GM18858 (cell line): Measurements from ENCODE around the gene FGF9.

Source experiments
- ATAC-seq: cut with Tn5 transposase; IDR thresholded peaks from one replicate; pipeline ENCODE4 v1.9.1; 2021; ENCODE audit not compliant: unreplicated experiment

Gene FGF9

DNA sequence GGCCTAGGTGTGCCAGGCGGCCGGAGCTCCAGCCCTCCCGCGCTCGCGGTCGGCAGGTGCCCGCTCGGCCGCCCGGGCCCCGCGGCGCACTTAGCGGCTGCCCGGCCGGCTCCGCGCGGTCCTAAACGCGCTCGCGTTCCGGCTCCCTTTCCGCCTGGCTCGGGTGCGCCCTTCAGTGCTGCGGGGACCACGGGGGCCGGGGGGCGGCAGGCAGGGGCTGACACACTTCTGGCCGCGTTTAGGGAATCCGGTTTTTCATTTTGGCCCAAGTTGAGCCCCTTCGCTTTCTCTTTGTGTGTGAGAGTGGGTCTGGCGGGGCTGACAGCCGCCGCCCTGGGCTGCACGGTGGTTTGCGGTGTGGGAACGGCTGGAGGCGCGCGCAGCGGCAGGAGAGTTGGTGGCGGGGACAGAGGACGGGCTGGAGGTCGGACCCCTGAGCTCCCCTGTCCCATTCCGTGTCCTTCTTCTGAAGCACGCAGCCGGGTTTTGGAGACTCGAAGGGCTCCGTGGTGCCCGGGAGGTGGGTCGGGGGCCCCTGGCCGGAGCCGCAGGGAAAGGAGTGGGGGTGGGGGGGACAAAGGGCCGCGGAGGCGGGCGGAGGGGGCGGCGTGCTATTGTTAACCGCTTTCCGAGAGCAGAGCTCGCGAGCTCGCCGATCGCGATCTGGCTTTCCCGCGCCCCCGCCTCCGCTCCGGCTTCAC lies 3.1 kb downstream of the FGF9 start:
- peak; percentile 31 for ATAC-seq

DNA sequence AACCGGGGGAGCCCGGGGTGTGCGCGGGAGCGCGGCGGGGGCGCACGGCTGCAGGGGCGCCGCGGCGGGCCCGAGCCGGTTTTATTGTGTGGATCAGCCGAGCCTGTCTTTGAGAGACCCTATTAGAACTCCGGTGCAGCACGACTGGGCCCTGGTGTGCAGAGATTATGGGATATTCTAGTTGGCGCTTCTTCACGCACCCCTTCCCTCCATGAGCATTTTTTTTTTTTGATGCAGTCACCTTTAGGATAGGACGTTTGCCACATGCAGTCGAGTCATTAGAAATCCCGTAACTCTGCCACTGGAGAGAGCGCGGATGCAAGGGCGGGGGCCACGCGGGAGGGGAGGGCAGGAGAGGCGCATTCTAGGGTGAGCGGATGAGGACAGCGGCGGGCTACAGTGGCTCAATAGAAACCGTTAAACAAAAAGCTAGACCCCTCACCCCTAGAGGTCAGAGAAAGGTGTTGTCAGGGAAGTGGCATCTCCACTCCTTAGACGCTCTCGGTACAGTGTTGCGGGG lies 3.7 kb downstream of the FGF9 start:
- ATAC-seq, result no peak

DNA sequence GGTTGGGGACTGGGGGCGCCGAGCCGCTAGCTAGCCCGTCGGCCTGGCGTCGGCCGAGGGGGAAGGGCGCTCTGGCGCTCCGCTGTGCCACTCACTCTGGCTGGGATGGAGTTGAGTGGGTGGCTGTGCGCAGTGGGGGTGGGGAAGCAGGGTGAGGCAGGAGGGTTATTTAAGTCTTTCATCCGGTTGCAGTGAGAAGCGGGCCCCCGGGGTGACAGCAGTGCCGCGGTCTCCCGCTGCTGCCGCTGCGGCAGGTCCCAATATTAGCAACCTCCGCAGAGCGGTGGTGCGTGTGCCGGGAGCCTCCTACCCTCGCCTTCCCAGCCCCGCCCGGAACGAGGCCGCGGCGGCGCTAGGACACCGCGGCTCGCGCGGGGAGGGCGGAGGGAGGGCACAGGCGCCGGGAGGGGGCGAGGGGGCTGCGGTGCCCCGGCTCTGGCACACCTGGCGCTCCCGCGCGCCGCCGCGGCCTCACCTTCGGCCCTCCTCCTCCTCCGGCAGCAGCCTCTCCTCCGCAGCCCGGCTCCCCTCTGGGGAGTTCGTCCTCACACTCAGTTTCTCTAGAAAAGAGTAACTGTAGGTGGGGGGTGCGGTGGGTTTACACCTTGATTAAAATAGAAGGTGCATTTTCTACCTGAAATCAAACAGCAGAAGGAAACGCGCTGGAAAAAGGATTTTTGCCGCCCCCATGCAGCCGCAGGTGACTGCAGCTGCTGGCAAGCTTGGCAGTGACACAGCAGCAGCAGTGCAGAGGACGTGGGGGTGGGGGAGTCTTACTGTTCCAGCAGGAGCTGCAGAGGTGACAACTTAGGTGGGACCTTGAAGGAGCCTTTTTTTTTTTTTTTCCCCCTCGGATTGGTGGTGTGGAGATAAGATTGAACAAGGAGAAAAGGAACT lies 4.5 kb downstream of the FGF9 start:
- no peak for ATAC-seq

DNA sequence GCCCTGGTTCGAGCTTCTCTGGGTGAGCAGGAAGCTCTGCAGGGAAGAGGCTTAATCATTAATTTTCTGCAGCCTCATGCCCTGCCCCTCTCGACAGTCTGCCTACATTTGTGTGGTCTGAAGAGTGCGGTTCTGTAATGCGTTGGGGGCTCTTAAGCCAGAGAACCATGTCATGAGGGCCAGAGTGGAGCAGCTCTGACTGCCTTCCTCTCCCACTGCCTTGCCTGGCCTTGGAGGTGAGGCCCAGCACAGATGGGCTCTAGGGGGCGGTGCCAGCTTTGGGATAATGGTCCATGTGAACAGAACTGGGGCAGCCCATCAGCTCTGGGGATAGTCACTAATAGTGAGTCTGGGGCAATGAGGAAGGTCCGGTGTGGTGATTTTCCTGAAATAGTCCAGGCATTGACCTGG lies 5.7 kb downstream of the FGF9 start:
- no peak for ATAC-seq

DNA sequence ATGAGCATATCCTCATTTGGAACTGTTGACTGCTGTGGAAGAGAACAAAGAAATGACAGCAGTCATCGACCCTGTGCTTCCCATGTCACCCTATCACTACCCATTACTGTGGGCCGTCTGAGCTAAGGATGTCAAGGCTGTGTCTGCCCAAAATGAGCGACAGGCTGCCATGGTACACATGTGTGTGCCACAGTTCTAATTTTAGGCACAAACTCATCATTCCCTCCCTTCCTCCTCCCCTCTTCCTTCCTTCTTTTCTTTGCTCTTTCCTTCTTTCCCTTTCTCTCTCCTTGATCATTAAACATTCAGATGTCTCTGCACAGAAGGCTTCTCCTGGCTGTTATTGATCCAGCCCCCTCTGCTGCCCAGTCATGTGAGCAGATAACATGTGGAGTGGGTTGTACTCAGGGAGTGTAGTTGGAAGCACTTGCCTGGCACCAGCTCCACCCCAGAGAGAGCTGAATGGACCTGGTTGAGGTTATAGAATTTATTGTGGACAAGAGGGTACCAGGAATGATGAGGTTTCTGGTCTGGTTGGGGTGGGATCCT lies 6.3 kb downstream of the FGF9 start:
- no peak for ATAC-seq

DNA sequence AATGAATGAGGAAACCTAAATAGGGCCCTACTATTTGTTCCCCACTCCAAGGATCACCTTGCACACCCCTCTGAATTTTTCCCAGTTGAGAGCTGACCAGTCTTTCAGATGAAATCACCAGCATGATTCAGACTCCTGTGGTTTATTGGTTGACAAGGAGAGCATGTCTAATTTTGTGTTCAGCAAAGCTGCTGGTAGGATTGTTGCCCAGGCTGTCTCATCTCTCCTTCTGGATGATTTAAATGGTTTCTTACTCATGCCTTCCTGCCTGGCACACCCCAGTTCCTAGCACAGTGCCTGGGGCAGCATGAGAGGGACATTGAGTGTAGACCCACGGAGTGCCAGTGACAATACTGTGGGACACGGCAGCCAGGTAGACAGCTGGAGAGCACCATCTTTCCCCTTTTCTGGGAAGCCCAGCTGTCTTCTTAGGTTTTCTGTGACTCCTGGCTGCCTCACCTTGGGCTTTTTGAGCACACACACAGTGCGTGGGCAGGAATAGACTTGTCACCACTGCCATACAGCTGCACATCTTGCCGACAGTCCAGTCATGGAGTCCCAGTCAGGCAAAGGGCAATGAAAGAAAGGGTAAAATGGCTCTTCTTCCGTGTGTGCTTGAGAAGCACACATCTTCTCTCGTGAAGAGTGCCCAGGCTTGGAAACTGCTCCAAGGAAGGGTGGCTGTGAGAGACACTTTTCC lies 12.3 kb downstream of the FGF9 start:
- no peak for ATAC-seq

DNA sequence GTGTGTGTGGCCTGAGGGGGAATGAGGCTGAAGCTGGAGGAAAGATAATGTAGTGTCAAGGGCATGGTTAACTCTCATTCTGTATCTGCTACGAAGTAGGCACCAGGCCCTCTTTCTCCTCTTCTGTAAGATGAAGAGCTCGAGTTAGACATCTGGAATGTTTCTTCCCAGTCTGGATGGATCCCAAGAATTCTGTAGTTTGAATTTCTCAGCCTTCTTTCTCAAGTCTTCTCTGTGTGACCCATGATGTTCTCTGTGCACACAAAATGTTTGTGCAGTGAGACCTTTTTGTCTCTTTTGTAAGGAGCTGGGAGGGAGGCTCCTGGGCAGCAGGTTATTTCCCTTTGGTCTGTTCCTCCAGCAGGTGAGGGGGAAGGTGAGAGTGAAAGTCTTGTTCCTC lies 13.7 kb downstream of the FGF9 start:
- no peak for ATAC-seq

DNA sequence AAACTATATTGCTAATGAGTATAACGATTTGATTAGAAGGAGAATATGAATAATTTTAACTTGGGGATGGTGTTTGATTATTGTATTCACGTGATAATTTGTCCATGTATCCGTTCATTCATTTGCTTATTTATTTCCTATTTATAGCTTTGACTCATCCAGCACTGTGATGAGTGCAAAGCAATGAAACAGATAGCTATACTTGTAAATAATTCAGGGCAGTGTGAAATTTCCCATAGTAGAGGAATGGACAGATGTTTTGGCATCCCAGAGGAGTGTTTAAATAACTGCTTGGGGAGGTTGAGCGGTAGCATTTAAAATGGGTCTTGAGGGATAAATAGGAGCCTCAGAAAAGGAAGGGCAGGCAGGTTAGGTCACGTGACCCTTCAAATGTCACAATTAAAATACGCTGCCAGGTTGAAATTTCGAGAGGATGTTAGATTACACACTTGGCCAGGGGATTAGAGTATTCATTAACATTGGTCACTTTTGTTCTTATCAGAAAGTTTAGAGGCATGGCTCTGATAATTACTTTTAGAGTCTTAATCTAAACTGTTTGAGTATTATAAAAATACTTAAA lies 14.7 kb downstream of the FGF9 start:
- ATAC-seq, result no peak

DNA sequence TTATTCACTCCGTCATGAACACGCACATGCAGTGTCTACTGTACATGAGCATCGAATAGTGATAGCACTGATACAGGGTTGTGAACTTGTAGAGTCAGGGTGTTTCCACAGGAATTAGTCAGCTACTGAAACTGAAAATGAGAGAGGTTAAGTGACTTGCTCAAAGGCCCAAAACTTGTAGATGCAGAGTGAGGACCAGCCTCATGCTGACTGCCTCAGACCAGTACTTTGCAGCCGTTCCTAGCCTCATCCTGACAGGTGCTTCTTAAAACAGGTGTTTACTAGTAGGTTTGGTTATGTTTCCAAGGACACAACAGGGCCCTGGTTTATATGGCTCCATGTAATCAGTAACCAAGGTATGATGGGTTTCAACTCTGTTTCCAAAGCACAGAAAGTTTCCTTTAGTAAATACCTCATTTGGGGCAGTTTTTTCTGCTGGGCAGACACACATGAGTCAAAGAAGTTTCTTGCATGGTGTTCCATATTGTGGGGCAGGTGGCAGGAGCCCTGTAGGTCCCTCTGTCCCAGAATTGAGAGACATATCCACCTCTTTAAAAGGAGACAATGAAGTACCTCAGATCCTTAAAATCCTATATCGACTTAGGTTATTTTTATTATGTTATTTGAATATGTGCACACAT lies 16.0 kb downstream of the FGF9 start:
- peak; percentile 98 for ATAC-seq

DNA sequence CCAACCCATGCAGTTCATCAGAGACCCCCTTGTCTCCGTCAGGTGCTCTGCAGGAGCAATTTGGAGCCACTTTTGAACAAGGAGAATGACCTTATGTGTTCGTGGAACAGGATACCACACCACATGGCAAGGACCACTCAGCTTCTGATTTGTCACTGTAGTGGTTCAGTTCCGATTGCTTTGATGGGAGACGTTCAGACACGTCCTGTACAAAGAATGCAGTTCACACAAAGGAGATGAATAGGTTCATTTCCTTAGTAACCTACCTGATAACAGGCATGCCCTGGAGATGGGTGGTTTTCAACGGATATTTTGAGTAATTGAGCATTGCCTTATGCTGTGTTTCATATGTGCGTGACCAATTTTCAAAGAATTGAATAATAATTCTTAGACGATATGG lies 17.2 kb downstream of the FGF9 start:
- no peak for ATAC-seq

DNA sequence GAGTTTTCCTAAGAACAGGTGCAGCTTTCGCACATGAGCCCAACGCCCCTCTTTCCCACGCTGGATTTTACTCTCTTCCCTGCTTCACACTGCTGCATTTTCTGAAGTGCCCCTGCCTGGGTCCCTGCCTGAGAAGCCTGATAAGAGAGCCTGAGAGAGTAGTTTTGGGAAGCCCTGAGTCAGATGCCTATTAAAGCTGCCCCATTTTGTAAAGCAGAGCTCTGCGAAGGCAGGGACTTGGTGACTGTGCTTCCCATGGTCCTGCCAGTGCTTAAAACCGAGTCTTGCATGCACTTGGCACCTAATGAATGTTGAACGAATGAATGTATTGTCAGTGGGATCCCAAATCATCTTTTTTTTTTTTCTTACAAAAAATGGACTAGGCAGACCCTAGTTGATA lies 18.2 kb downstream of the FGF9 start:
- no peak for ATAC-seq

DNA sequence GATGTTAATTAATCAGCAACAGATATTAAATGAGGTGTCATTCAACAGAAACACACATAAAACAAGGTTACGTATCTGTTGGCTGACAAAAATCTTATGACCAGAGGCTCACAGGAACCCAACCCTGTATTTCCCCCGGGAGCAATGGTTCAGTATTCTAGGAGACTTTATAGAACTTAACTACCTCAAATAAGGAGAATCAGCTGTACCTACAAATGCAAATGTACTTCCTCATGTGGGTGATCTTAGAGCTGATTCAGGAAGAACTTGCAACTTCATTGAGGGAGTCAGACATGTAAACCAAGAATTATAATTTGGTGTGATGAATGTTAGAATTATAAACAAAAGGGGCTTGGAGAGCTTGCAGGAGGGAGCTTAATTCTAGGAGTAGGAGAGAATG lies 20.1 kb downstream of the FGF9 start:
- no peak for ATAC-seq

DNA sequence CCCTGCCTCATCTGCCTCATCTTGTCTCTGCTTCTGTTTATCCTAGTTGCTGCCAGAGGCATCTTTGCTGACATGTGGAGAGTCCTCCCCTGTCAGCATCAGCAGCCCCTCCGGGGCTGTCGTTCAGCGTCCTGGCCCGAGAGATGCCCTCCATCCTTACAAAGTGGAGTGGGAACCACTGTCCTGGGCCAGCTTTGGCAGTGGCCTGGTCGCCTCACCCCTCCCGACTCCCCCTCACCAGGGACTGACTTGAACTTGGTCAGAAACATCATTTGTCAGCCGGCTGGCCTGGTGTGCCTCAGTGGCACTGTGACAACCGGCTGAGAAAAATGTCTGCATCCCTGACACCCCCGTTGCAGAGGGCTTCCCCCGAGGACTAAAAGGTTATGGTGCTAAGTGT lies 20.6 kb downstream of the FGF9 start:
- no peak for ATAC-seq

DNA sequence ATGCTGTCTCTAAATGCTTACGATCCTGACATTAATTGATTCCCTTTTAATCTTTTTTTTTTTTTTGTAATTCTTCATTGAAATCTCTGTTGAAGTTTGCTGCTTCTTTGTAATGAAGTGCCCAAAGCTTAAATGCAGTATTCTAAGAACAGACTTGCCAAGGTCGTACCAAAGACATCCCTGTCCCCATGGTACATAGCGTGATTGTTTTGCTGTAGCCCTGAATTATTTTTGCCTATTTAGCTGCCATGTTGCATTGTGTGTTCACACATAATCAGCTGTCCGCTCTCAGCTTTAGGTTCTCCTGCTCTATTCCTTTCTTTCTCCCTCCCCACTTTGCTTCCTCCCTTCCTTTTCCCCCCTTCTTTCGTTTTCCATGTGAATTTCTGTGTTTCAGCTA lies 21.1 kb downstream of the FGF9 start:
- ATAC-seq, result no peak

DNA sequence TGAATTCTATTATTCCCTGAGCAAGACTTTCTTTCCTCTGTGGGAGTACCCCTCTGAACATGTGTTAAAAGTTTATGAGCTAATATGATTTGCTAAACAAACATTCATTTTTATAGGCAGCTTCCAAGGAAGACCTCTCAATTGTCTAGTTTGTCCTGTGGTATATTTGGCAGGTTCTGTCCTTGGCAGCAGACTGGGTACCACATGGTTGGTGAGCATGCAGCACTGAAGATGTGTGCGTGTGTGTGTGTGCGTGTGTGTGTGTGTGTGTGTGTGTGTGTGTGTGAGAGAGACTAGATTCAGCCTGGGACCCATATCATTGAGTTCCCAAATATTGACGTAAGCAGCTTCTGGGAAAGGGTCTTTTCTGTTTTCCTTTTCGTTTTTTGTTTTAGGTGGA lies 24.0 kb downstream of the FGF9 start:
- no peak for ATAC-seq

DNA sequence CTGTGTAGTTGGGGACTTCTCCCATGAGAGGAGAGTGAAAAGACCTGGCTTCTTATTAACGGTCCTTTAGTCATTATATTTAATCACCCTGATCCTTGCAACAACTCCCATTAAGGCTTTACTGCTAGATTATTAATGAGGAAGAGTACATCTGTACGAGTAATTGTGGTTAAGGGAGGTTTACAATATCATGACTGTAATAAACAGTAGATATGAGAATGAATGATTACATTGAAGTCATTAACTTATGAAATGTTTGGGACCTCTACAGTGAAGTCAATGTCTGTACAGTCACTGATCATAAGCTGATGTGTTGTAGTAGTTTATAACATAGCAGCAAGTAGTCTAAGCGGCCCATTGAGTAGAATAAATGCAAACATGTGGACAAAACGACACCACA lies 24.7 kb downstream of the FGF9 start:
- ATAC-seq, result no peak

DNA sequence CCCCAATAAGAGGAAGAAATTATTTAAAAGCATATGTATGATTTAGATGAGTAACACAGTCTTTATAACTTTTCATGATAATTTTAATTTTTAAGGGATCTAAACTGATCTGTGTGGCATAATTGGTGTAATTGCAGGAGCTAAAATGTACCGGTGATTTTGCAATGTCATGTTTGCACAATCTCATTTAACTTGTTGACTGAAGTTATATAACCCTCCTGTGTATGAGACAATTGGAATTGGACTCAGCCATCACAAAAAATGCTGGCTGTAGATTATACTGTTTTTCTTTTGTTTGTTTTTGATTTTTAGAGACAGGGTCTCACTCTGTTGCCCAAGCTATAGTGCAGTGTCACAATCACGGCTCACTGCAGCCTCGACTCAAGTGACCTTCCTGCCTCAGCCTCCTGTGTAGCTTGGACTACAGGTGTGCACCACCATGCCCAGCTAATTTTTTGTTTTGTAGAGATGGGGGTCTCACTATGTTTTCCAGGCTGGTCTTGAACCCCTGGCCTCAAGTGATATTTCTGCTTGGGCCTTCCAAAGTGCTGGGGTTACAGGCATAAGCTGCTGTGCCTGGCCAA lies 26.1 kb downstream of the FGF9 start:
- no peak for ATAC-seq

DNA sequence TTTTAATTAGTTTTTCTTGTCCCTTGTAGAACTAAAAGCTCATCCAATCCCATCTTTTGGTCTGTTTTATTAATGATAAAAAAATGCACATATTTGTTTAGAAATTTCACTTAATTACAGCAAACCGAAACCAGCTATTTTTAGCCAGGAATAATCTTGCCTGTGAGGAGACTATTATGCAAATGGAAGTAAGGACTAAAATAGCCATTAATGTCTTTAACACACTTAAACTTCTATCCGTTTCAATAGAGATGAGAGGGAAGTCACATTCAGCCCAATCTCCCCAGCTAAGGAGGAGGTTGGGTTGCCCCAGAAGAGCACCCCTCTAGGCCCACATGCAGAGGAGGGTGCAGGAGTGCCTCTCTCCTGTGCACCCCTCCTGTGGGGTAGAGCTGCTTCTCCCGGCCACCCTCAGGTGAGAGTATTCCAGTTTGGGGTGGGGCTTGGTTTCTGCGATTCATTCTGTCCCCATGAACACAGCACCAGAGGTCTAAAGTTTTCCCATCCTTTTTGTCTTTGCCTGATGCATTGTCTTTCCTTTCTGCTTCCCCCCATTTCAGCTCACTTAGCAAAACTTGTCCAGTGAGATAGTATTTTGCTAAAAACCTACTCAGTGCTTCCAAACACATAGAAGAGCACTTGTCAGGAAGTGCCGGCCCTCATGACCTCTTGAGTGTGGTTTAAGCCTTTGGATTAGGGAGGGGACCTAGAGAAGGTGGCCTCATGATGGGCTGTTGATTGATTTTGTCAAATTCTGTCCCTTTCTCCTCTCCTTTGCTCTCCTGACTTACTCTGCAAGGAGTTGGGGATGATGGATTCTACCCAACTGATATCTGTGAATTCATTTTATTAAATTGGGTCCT lies 28.2 kb downstream of the FGF9 start:
- ATAC-seq, result no peak

DNA sequence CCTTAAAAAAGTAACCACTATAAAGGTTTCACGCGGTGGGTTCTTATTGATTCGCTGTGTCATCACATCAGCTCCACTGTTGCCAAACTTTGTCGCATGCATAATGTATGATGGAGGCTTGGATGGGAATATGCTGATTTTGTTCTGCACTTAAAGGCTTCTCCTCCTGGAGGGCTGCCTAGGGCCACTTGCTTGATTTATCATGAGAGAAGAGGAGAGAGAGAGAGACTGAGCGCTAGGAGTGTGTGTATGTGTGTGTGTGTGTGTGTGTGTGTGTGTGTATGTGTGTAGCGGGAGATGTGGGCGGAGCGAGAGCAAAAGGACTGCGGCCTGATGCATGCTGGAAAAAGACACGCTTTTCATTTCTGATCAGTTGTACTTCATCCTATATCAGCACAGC lies 30.6 kb downstream of the FGF9 start:
- ATAC-seq, result no peak
